PC-3 (cell line): ENCODE results near the gene JAML. TPM values are rescaled to one million over a fixed set of nuclear protein-coding genes. Genes with fewer than 3 reads are reported as not detected.
A peak's percentile ranks its signal among the peaks of the same experiment; 100 is the strongest.

ENCODE experiments used
- ATAC-seq: fragments of 200-7000 bp; cut with Tn5 transposase; 2 replicates; pipeline ENCODE4 v1.9.1; 2020; ENCODE audit warnings: mild to moderate bottlenecking, moderate library complexity
- BruUV-seq: library from RNA; stranded (reverse); fragments of 400-500 nt; replicated peaks from 2 replicates; lab custom pipeline; 2021; lab: Mats Ljungman, UMichigan
- CTCF ChIA-PET: fragments of 300-600 bp; sonication (Branson Sonifier 250); formaldehyde crosslinking; loops from one replicate; lab custom pipeline; 2022; ENCODE audit warnings: antibody characterized with exemption; lab: Charles Lee
- POLR2A ChIA-PET: fragments of 300-600 bp; sonication (Branson Sonifier 250); formaldehyde crosslinking; loops from one replicate; lab custom pipeline; 2022; ENCODE audit warnings: antibody characterized with exemption; ENCODE audit not compliant: unreplicated experiment; lab: Charles Lee
- DNase-seq: peaks from one replicate; pipeline ENCODE4 v3.0.0-alpha.2; 2015
- H2AFZ ChIP-seq: fragments of 300-600 bp; sonication (generic); 2 replicates; pipeline ENCODE4 v1.6.0; 2016; ENCODE audit warnings: antibody characterized with exemption, low read length
- H3F3A ChIP-seq: fragments of 300-600 bp; sonication (generic); one replicate; pipeline ENCODE4 v1.6.0; 2017; ENCODE audit warnings: antibody characterized with exemption, low read length, control low read depth, mild to moderate bottlenecking; ENCODE audit not compliant: unreplicated experiment
- H3K27ac ChIP-seq: fragments of 300-600 bp; sonication (generic); 2 replicates; pipeline ENCODE4 v1.5.1; 2016; ENCODE audit warnings: mild to moderate bottlenecking, low read length
- H3K27me3 ChIP-seq: fragments of 300-600 bp; sonication (generic); 2 replicates; pipeline ENCODE4 v1.6.1; 2016; ENCODE audit warnings: low read length, mixed read lengths
- H3K36me3 ChIP-seq: fragments of 300-600 bp; sonication (generic); 2 replicates; pipeline ENCODE4 v1.6.1; 2016; ENCODE audit warnings: low read depth, mixed run types, low read length, mixed read lengths
- H3K4me1 ChIP-seq: fragments of 300-600 bp; sonication (generic); 2 replicates; pipeline ENCODE4 v1.5.1; 2016; ENCODE audit warnings: low read length; ENCODE audit not compliant: insufficient read depth
- H3K4me2 ChIP-seq: fragments of 300-600 bp; sonication (generic); 2 replicates; pipeline ENCODE4 v1.6.0; 2016; ENCODE audit warnings: low read length
- H3K4me3 ChIP-seq: fragments of 300-600 bp; sonication (generic); 2 replicates; pipeline ENCODE4 v1.5.1; 2016; ENCODE audit warnings: mild to moderate bottlenecking, low read length, mixed read lengths
- H3K79me2 ChIP-seq: fragments of 300-600 bp; sonication (generic); 2 replicates; pipeline ENCODE4 v1.6.1; 2017; ENCODE audit warnings: low read length, mixed read lengths
- H3K9ac ChIP-seq: fragments of 300-600 bp; sonication (generic); 2 replicates; pipeline ENCODE4 v1.6.0; 2016; ENCODE audit warnings: mild to moderate bottlenecking, low read length
- H3K9me2 ChIP-seq: fragments of 300-600 bp; sonication (generic); replicated peaks from 2 replicates; pipeline ENCODE4 v1.6.1; 2016; ENCODE audit warnings: mixed run types, low read length, mixed read lengths
- H3K9me3 ChIP-seq: fragments of 300-600 bp; sonication (generic); 2 replicates; pipeline ENCODE4 v1.6.1; 2016; ENCODE audit warnings: low read length, mixed read lengths
- H4K20me1 ChIP-seq: fragments of 300-600 bp; sonication (generic); 2 replicates; pipeline ENCODE4 v1.6.1; 2016; ENCODE audit warnings: low read length, mixed read lengths
- EZH2 ChIP-seq: fragments of 300-600 bp; sonication (generic); IDR thresholded peaks from one replicate; pipeline ENCODE4 v1.6.1; 2017; ENCODE audit warnings: antibody characterized with exemption, mild to moderate bottlenecking, low read length; ENCODE audit not compliant: unreplicated experiment
- EZH2phosphoT487 ChIP-seq: fragments of 300-600 bp; sonication (generic); IDR thresholded peaks from 2 replicates; pipeline ENCODE4 v1.6.1; 2018; ENCODE audit warnings: mild to moderate bottlenecking, antibody characterized with exemption, low read length, borderline replicate concordance
- intact Hi-C: fragments of 100-400 bp; cut with micrococcal nuclease; formaldehyde crosslinking; loops from 2 replicates; pipeline ENCODE4 v1.9.0; 2023
- total RNA-seq: library from RNA; depleted of rRNA; stranded (reverse); fragments of >200 nt; gene quantifications from 2 replicates; pipeline ENCODE4 v1.2.3, GENCODE V29; 2014
- TF ChIP-seq, protein P1 (sequence below): fragments of 300-600 bp; sonication (generic); conservative IDR thresholded peaks from 2 replicates; pipeline ENCODE4 v1.5.1; 2017; ENCODE audit warnings: antibody characterized with exemption, low read depth, mild to moderate bottlenecking, low read length

Gene JAML
- total RNA-seq, 1 experiment from 2014 or later, result not detected

DNA sequence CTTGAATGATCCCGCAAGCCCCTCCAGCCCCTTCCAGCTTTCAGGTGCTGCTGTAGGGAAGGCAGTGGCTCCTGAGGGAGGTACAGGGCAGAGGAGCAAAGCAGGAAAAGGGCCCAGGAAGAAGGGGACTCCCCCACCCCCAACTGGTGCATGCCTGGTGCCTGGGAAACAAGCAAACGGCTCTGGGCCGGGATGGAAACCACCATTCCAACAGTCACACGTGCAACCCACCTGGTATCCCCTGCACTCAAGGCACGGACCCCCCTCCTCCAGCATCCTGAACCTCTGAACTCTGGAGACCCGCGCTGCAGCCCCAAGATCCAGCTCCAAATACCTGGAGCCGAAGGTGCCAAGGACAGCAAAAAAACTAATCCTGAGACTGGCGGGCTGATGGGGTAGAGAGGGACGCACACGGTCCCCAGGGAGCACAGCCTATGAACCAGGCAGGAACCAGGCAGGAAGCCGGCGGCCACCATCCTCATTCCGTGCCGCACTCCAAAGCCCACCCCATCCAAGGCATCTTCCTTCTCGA lies 72.7 kb downstream of the JAML start:
- TF ChIP-seq, protein P1, sequence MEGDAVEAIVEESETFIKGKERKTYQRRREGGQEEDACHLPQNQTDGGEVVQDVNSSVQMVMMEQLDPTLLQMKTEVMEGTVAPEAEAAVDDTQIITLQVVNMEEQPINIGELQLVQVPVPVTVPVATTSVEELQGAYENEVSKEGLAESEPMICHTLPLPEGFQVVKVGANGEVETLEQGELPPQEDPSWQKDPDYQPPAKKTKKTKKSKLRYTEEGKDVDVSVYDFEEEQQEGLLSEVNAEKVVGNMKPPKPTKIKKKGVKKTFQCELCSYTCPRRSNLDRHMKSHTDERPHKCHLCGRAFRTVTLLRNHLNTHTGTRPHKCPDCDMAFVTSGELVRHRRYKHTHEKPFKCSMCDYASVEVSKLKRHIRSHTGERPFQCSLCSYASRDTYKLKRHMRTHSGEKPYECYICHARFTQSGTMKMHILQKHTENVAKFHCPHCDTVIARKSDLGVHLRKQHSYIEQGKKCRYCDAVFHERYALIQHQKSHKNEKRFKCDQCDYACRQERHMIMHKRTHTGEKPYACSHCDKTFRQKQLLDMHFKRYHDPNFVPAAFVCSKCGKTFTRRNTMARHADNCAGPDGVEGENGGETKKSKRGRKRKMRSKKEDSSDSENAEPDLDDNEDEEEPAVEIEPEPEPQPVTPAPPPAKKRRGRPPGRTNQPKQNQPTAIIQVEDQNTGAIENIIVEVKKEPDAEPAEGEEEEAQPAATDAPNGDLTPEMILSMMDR, result no peak
- no peak for TF ChIP-seq EZH2phosphoT487
- no peak for TF ChIP-seq EZH2
- Histone ChIP-seq H4K20me1 (no peaks in the 10 kb centered on the region), H3K27me3 (peaks cover 68% of the 10 kb centered on the region), H2AFZ (peak overlapping the region; percentile 76), H3K79me2 (no peaks in the 10 kb centered on the region), H3K4me1 (peaks cover 15% of the 10 kb centered on the region; the same call in 1 of the 2 replicates), H3K4me3 (peak overlapping the region; percentile 64), H3K9ac (no peak overlapping the region), H3F3A (no peaks in the 10 kb centered on the region), H3K9me2 (no peaks in the 10 kb centered on the region), H3K27ac (no peak overlapping the region), H3K4me2 (peak overlapping the region; percentile 85), H3K36me3 (no peaks in the 10 kb centered on the region), H3K9me3 (no peaks in the 10 kb centered on the region)
- ChIA-PET CTCF (no interaction called here), POLR2A (no interaction called here)
- ATAC-seq (no peak), DNase-seq (no peak)
- intact Hi-C loops, result no loop called here
- BruUV-seq, result no TSS peak

DNA sequence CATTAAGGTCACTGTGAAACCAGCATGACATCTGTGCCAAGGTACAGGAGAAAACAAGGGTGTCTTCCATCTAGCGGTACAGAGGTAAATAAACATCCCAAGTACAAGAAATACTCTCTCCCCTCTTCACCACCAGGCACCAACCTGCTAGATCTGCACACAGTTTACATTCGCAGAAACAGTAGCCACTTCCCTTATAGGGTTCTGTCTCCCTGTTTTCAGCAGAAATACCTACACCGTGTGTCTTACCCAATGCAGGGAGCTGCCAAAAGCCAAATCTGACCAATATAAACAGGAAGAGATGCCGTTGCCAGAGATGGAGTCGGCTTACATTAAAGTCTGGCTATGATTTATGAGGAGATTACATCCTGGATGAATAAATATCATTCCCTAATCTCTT lies 73.4 kb downstream of the JAML start:
- no TSS peak for BruUV-seq
- no peaks in the 10 kb centered on the region for H3K79me2 ChIP-seq

DNA sequence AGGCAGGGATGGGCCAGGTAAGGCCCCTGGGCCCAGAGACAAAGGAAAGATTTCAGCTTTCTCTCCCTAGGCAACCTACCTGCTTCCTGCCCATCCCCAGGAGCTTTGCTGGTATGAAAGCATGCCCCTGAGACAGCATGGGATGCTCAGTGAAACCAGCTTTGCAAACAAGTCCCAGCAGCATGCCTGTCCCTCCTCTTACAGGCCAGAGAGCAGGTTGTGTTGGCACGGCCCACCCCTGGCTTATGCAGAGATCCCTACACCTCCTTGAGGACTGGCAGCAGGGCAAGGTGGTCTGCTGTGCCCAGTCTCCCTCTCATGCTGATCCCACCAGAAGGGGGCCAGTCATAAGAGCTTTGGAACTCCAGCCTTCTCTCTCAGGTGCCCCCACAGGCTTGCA lies 75.3 kb downstream of the JAML start:
- H3K9me2 ChIP-seq, result no peaks in the 10 kb centered on the region
- peaks cover 55% of the 10 kb centered on the region for H3K27me3 ChIP-seq
- POLR2A ChIA-PET, result no interaction called here
- H4K20me1 ChIP-seq, result no peaks in the 10 kb centered on the region
- no peak overlapping the region for H3K4me3 ChIP-seq
- BruUV-seq, result no TSS peak
- intact Hi-C loops, result loop anchor here (5.0 kb wide), 1 partner anchor 338 kb away; no protein-coding TSS in a partner anchor
- TF ChIP-seq EZH2phosphoT487, result no peak
- TF ChIP-seq, protein P1, result no peak
- TF ChIP-seq EZH2, result no peak
- H2AFZ ChIP-seq, result no peak overlapping the region
- no peaks in the 10 kb centered on the region for H3F3A ChIP-seq
- no peak overlapping the region for H3K27ac ChIP-seq
- H3K79me2 ChIP-seq, result no peaks in the 10 kb centered on the region
- CTCF ChIA-PET, result no interaction called here
- DNase-seq, result no peak
- H3K36me3 ChIP-seq, result no peaks in the 10 kb centered on the region
- no peaks in the 10 kb centered on the region for H3K9me3 ChIP-seq
- no peak for ATAC-seq
- H3K4me1 ChIP-seq, result peaks cover 15% of the 10 kb centered on the region; the same call in 1 of the 2 replicates
- no peak overlapping the region for H3K4me2 ChIP-seq
- no peak overlapping the region for H3K9ac ChIP-seq

More for the DNA sequence above, 73.4 kb downstream of the JAML start:
- CTCF ChIA-PET, result no interaction called here
- TF ChIP-seq, protein P1, result no peak
- TF ChIP-seq EZH2phosphoT487 (no peak), EZH2 (no peak)
- ATAC-seq, result peak; percentile 11
- no peak overlapping the region for H3K4me2 ChIP-seq
- peaks cover 64% of the 10 kb centered on the region for H3K27me3 ChIP-seq
- no peaks in the 10 kb centered on the region for H3K36me3 ChIP-seq
- H3K27ac ChIP-seq, result no peak overlapping the region
- no peaks in the 10 kb centered on the region for H4K20me1 ChIP-seq
- no peak overlapping the region for H3K4me3 ChIP-seq
- no peaks in the 10 kb centered on the region for H3K9me3 ChIP-seq
- no peaks in the 10 kb centered on the region for H3F3A ChIP-seq
- DNase-seq, result peak; percentile 34
- POLR2A ChIA-PET, result no interaction called here
- no peak overlapping the region for H3K9ac ChIP-seq
- peaks cover 15% of the 10 kb centered on the region; the same call in 1 of the 2 replicates for H3K4me1 ChIP-seq
- H3K9me2 ChIP-seq, result no peaks in the 10 kb centered on the region
- intact Hi-C loops, result no loop called here
- H2AFZ ChIP-seq, result no peak overlapping the region
